DOHH2 (cell line): Measurements from ENCODE around the gene ESCO1.

Experiments
- EZH2phosphoT487 ChIP-seq: fragments of 200-600 bp; sonication (generic); IDR thresholded peaks from 2 replicates; pipeline ENCODE4 v1.6.1; 2017; ENCODE audit warnings: borderline replicate concordance, mild to moderate bottlenecking, antibody characterized with exemption, low read length, moderate library complexity, mixed read lengths
- TF ChIP-seq, protein P1 (sequence below): fragments of 200-600 bp; sonication (generic); IDR thresholded peaks from one replicate; pipeline ENCODE4 v1.5.1; 2014; ENCODE audit warnings: antibody characterized with exemption, mild to moderate bottlenecking, low read depth, low read length; ENCODE audit not compliant: poor library complexity, severe bottlenecking

DNA sequence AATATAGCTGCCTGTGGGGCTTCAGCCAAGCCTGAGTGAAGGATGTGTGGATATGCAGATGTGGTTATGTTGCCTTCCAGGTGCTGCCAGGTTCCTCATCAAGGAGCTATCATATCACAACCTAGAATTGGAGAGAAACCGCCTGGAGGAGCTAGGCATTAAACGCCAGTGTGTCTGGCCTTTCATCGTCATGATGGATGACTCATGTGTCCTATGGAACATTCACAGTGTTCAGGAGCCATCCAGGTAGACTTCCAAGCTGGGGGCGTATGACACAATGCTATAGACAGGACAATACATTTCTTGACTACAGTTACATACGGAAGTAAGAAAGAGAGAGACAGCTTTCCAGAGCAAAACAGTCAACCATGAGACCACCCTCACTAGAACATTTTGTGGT, 86.8 kb downstream of the ESCO1 start:
- TF ChIP-seq, protein P1, sequence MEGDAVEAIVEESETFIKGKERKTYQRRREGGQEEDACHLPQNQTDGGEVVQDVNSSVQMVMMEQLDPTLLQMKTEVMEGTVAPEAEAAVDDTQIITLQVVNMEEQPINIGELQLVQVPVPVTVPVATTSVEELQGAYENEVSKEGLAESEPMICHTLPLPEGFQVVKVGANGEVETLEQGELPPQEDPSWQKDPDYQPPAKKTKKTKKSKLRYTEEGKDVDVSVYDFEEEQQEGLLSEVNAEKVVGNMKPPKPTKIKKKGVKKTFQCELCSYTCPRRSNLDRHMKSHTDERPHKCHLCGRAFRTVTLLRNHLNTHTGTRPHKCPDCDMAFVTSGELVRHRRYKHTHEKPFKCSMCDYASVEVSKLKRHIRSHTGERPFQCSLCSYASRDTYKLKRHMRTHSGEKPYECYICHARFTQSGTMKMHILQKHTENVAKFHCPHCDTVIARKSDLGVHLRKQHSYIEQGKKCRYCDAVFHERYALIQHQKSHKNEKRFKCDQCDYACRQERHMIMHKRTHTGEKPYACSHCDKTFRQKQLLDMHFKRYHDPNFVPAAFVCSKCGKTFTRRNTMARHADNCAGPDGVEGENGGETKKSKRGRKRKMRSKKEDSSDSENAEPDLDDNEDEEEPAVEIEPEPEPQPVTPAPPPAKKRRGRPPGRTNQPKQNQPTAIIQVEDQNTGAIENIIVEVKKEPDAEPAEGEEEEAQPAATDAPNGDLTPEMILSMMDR: no peak
- TF ChIP-seq EZH2phosphoT487: no peak
